ENCODE data around the gene TRAK1.

Gene TRAK1

DNA sequence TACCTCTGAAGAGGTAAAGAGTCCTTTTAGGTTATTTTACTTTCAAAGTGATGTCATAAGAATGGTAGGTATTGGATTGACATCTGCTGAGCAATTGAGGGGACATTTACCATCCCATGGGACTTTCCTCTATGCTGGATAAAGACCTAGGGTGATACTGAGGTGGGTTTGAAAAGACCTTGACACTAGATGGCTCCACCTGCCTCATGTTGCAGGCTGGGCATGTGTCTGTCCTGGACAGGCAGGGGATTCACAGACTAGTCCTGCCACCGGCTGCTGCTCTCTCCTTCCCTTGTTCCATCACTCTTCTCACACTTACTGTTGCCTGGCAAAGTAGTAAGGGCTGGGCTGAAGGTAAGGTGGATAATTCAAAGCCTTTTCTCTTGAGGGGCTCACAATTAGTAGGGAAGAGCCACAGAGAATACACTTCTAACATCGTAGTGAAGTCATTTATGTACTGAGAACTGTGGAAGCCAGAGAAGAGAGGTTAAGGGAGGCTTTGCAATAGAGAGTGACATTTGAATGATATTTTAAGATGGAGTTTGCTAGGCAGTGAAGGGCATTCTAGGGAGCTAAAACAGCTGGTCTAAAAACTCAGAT, 27.7 kb downstream of the TRAK1 start:
- Histone ChIP-seq H3K4me3 (replicated peaks; ENCODE audit: insufficient read depth, low read length) (no peak overlapping the region), H3K27ac (replicated peaks) (peak overlapping the region; percentile 21), H3K27me3 (ENCODE audit: insufficient read depth, poor library complexity, severe bottlenecking) (no peaks in the 10 kb centered on the region)
- TF ChIP-seq, protein P1, sequence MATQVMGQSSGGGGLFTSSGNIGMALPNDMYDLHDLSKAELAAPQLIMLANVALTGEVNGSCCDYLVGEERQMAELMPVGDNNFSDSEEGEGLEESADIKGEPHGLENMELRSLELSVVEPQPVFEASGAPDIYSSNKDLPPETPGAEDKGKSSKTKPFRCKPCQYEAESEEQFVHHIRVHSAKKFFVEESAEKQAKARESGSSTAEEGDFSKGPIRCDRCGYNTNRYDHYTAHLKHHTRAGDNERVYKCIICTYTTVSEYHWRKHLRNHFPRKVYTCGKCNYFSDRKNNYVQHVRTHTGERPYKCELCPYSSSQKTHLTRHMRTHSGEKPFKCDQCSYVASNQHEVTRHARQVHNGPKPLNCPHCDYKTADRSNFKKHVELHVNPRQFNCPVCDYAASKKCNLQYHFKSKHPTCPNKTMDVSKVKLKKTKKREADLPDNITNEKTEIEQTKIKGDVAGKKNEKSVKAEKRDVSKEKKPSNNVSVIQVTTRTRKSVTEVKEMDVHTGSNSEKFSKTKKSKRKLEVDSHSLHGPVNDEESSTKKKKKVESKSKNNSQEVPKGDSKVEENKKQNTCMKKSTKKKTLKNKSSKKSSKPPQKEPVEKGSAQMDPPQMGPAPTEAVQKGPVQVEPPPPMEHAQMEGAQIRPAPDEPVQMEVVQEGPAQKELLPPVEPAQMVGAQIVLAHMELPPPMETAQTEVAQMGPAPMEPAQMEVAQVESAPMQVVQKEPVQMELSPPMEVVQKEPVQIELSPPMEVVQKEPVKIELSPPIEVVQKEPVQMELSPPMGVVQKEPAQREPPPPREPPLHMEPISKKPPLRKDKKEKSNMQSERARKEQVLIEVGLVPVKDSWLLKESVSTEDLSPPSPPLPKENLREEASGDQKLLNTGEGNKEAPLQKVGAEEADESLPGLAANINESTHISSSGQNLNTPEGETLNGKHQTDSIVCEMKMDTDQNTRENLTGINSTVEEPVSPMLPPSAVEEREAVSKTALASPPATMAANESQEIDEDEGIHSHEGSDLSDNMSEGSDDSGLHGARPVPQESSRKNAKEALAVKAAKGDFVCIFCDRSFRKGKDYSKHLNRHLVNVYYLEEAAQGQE (IDR thresholded peaks at IDR 0.05; ENCODE audit: insufficient replicate concordance, low read depth): no peak
- TF ChIP-seq, protein P2, sequence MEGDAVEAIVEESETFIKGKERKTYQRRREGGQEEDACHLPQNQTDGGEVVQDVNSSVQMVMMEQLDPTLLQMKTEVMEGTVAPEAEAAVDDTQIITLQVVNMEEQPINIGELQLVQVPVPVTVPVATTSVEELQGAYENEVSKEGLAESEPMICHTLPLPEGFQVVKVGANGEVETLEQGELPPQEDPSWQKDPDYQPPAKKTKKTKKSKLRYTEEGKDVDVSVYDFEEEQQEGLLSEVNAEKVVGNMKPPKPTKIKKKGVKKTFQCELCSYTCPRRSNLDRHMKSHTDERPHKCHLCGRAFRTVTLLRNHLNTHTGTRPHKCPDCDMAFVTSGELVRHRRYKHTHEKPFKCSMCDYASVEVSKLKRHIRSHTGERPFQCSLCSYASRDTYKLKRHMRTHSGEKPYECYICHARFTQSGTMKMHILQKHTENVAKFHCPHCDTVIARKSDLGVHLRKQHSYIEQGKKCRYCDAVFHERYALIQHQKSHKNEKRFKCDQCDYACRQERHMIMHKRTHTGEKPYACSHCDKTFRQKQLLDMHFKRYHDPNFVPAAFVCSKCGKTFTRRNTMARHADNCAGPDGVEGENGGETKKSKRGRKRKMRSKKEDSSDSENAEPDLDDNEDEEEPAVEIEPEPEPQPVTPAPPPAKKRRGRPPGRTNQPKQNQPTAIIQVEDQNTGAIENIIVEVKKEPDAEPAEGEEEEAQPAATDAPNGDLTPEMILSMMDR (IDR thresholded peaks at IDR 0.05; ENCODE audit: insufficient read depth, low read length): peak; percentile 6
- peak in 1 of 2 experiments; percentile 46 for DNase-seq (ENCODE audit: low read depth in 1 of 2, low spot score in 1 of 2)

DNA sequence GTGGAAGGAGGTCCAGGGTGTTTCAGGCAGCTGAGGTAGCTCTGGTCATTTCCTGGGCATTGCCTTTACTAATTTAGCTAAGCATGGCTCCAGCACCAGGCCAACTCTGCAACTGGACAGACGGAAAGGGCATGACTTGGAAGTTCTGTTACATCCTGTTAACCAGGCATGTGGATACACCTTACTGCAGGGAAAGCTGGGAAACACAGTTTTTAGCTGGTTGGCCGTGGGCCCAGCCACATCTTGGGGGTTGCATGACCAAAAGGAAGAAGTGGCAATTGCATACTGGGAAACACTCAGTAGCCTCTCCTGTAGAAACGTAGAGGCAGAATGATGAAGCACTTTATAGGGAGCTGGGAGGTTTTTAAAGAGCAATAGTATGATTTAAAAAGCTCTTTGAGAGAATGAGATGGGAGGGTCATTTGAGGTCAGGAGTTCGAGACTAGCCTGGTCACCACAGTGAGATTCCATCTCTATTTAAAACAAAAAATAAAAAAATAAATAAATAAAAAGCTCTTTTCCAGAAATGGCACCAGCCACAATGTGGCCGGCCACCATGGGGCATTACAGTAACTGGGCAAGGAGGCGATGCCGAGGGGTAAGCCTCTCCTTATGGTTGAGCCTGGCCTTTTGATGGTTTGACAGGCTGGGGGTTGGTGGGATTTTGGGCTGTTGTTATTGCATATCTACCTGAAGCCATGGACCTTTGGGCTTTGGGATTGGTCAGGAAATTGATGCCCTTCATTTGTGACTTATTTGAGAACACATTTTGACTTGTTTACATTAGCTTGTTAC, 28.6 kb downstream of the TRAK1 start:
- Histone ChIP-seq H3K4me3 (replicated peaks; ENCODE audit: insufficient read depth, low read length) (no peak overlapping the region), H3K27me3 (ENCODE audit: insufficient read depth, poor library complexity, severe bottlenecking) (no peaks in the 10 kb centered on the region), H3K27ac (replicated peaks) (peak overlapping the region; percentile 24)
- TF ChIP-seq POLR2AphosphoS5 (IDR thresholded peaks at IDR 0.05; ENCODE audit: low read depth): no peak
- TF ChIP-seq SPI1 (IDR thresholded peaks at IDR 0.05; ENCODE audit: borderline replicate concordance, low read depth): peak; percentile 30; the same call in 1 of the 2 replicates
- peak in 1 of 2 experiments; percentile 63 for DNase-seq (ENCODE audit: low read depth in 1 of 2, low spot score in 1 of 2)

- H3K4me3 ChIP-seq (replicated peaks; ENCODE audit: insufficient read depth, low read length): no peak overlapping the region
- DNase-seq (ENCODE audit: low read depth in 1 of 2, low spot score in 1 of 2): no peak
- no peak for TF ChIP-seq GABPA (IDR thresholded peaks at IDR 0.05; ENCODE audit: low read depth)
- no peak for TF ChIP-seq POLR2AphosphoS5 (IDR thresholded peaks at IDR 0.05; ENCODE audit: low read depth)
- no peak for TF ChIP-seq SPI1 (IDR thresholded peaks at IDR 0.05; ENCODE audit: borderline replicate concordance, low read depth)
- TF ChIP-seq, protein P1 (IDR thresholded peaks at IDR 0.05; ENCODE audit: insufficient replicate concordance, low read depth): no peak
- TF ChIP-seq, protein P2 (IDR thresholded peaks at IDR 0.05; ENCODE audit: insufficient read depth, low read length): no peak
- no peaks in the 10 kb centered on the region for H3K27me3 ChIP-seq (ENCODE audit: insufficient read depth, poor library complexity, severe bottlenecking)
- H3K27ac ChIP-seq (replicated peaks): no peak overlapping the region; the same call in 1 of the 2 replicates
Observed at GRCh38 chr3:42120866-42121265, 29.7 kb downstream of the TRAK1 start.

- Histone ChIP-seq H3K27me3 (ENCODE audit: insufficient read depth, poor library complexity, severe bottlenecking) (no peaks in the 10 kb centered on the region), H3K4me3 (replicated peaks; ENCODE audit: insufficient read depth, low read length) (no peak overlapping the region), H3K27ac (replicated peaks) (no peak overlapping the region)
- TF ChIP-seq, protein P1 (IDR thresholded peaks at IDR 0.05; ENCODE audit: insufficient replicate concordance, low read depth): no peak
- TF ChIP-seq SPI1 (IDR thresholded peaks at IDR 0.05; ENCODE audit: borderline replicate concordance, low read depth): no peak
- TF ChIP-seq POLR2AphosphoS5 (IDR thresholded peaks at IDR 0.05; ENCODE audit: low read depth): no peak
- TF ChIP-seq GABPA (IDR thresholded peaks at IDR 0.05; ENCODE audit: low read depth): no peak
- TF ChIP-seq, protein P2 (IDR thresholded peaks at IDR 0.05; ENCODE audit: insufficient read depth, low read length): no peak
- no peak for DNase-seq (ENCODE audit: low read depth in 1 of 2, low spot score in 1 of 2)
Observed at GRCh38 chr3:42122261-42123011, 31.3 kb downstream of the TRAK1 start.
